OCI-LY1 (cell line): ENCODE results near the gene ADCY2.

ENCODE experiments used
- H2AFZ ChIP-seq: fragments of 200-600 bp; sonication (generic), shearing (Covaris generic); 2 replicates; pipeline ENCODE4 v1.6.0; 2014; ENCODE audit warnings: antibody characterized with exemption, mild to moderate bottlenecking, low read length
- H3F3A ChIP-seq: fragments of 200-600 bp; sonication (generic), shearing (Covaris generic); 2 replicates; pipeline ENCODE4 v1.6.0; 2014; ENCODE audit warnings: mild to moderate bottlenecking, antibody characterized with exemption, low read length, moderate library complexity; ENCODE audit not compliant: insufficient read depth
- H3K27ac ChIP-seq: fragments of 200-600 bp; sonication (generic); 2 replicates; pipeline ENCODE4 v1.5.1; 2014; ENCODE audit warnings: low read length, mixed run types, mild to moderate bottlenecking, low read depth; ENCODE audit not compliant: poor library complexity, severe bottlenecking
- H3K27me3 ChIP-seq: fragments of 200-600 bp; sonication (generic); 2 replicates; pipeline ENCODE4 v1.6.0; 2014; ENCODE audit warnings: antibody characterized with exemption, mild to moderate bottlenecking, low read length, moderate library complexity; ENCODE audit not compliant: insufficient read depth
- H3K36me3 ChIP-seq: fragments of 200-600 bp; sonication (generic); 2 replicates; pipeline ENCODE4 v1.6.1; 2014; ENCODE audit warnings: mild to moderate bottlenecking, antibody characterized with exemption, low read length, moderate library complexity, mixed read lengths; ENCODE audit not compliant: insufficient read depth
- H3K4me1 ChIP-seq: fragments of 200-600 bp; sonication (generic); 2 replicates; pipeline ENCODE4 v1.5.1; 2014; ENCODE audit warnings: mild to moderate bottlenecking, low read length, moderate library complexity; ENCODE audit not compliant: insufficient read depth, severe bottlenecking
- H3K4me2 ChIP-seq: fragments of 200-600 bp; sonication (generic), shearing (Covaris generic); 2 replicates; pipeline ENCODE4 v1.6.1; 2014; ENCODE audit warnings: low read length
- H3K4me3 ChIP-seq: fragments of 200-600 bp; sonication (generic); 2 replicates; pipeline ENCODE4 v1.5.1; 2014; ENCODE audit warnings: low read length, low read depth, mild to moderate bottlenecking, mixed read lengths; ENCODE audit not compliant: poor library complexity, severe bottlenecking
- H3K79me2 ChIP-seq: fragments of 200-600 bp; shearing (Covaris generic); 2 replicates; pipeline ENCODE4 v1.6.1; 2016; ENCODE audit warnings: mixed run types, low read length, mixed read lengths; ENCODE audit not compliant: insufficient read depth
- H3K9ac ChIP-seq: fragments of 200-600 bp; sonication (generic), shearing (Covaris generic); 2 replicates; pipeline ENCODE4 v1.6.1; 2014; ENCODE audit warnings: mild to moderate bottlenecking, low read length, mixed read lengths
- H3K9me2 ChIP-seq: fragments of 200-600 bp; sonication (generic), shearing (Covaris generic); 2 replicates; pipeline ENCODE4 v1.6.1; 2014; ENCODE audit warnings: low read depth, mild to moderate bottlenecking, low read length, mixed read lengths
- H3K9me3 ChIP-seq: fragments of 200-600 bp; shearing (Covaris generic); 2 replicates; pipeline ENCODE4 v1.6.1; 2014; ENCODE audit warnings: low read length, mixed read lengths
- H4K20me1 ChIP-seq: fragments of 200-600 bp; sonication (generic), shearing (Covaris generic); 2 replicates; pipeline ENCODE4 v1.6.0; 2016; ENCODE audit warnings: mild to moderate bottlenecking, low read length; ENCODE audit not compliant: insufficient read depth
- CTCF ChIP-seq: fragments of 200-600 bp; sonication (generic), shearing (Covaris generic); IDR thresholded peaks from 2 replicates; pipeline ENCODE4 v1.5.1; 2017; ENCODE audit warnings: mild to moderate bottlenecking, antibody characterized with exemption, low read length, moderate library complexity, mixed read lengths
- EZH2 ChIP-seq: fragments of 200-600 bp; sonication (generic), shearing (Covaris generic); IDR thresholded peaks from 2 replicates; pipeline ENCODE4 v1.8.0; 2017; ENCODE audit warnings: borderline replicate concordance, mixed run types, mild to moderate bottlenecking, antibody characterized with exemption, low read length, moderate library complexity, mixed read lengths

Gene ADCY2

GRCh38 chr5:7690557-7690956 lies 294.6 kb downstream of the ADCY2 start:
- H3F3A ChIP-seq, result no peaks in the 10 kb centered on the region
- no peaks in the 10 kb centered on the region for H3K4me1 ChIP-seq
- H3K36me3 ChIP-seq, result no peaks in the 10 kb centered on the region
- TF ChIP-seq EZH2 (no peak), CTCF (no peak)
- H3K9me3 ChIP-seq, result no peaks in the 10 kb centered on the region
- no peak overlapping the region for H3K27ac ChIP-seq
- no peak overlapping the region for H3K4me3 ChIP-seq
- no peak overlapping the region for H2AFZ ChIP-seq
- no peak overlapping the region for H3K9ac ChIP-seq
- no peak overlapping the region for H3K4me2 ChIP-seq
- H3K79me2 ChIP-seq, result no peaks in the 10 kb centered on the region
- no peaks in the 10 kb centered on the region for H4K20me1 ChIP-seq
- H3K9me2 ChIP-seq, result no peaks in the 10 kb centered on the region
- no peaks in the 10 kb centered on the region for H3K27me3 ChIP-seq

DNA sequence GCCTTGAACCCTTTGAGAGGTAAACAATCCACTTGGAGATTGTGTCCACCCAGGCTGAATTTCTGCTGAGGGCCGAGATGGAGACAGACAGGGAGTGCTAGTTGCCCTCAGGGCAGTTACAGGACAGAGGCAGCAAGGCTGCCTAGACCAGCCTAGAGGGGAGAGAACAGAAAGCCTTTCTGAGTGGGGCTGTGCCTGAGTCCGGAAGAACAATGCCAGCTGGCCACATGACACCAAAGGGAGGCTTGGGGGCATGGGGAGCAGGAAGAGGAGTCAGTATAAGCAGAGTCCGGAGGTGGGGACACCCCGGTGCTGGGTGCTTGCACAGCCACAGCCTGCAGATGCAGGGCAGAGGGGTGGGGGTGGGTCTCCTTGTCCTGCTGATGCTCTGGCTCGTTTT lies 309.3 kb downstream of the ADCY2 start:
- Histone ChIP-seq H3K79me2 (no peaks in the 10 kb centered on the region), H3K4me2 (no peak overlapping the region), H3K27ac (no peak overlapping the region), H3K9me2 (no peaks in the 10 kb centered on the region), H3K4me3 (no peak overlapping the region), H3K27me3 (no peaks in the 10 kb centered on the region), H4K20me1 (no peaks in the 10 kb centered on the region), H3K4me1 (no peaks in the 10 kb centered on the region), H3F3A (no peaks in the 10 kb centered on the region), H2AFZ (no peak overlapping the region), H3K9me3 (no peaks in the 10 kb centered on the region), H3K9ac (no peak overlapping the region), H3K36me3 (no peaks in the 10 kb centered on the region)
- TF ChIP-seq EZH2 (no peak), CTCF (no peak)

DNA sequence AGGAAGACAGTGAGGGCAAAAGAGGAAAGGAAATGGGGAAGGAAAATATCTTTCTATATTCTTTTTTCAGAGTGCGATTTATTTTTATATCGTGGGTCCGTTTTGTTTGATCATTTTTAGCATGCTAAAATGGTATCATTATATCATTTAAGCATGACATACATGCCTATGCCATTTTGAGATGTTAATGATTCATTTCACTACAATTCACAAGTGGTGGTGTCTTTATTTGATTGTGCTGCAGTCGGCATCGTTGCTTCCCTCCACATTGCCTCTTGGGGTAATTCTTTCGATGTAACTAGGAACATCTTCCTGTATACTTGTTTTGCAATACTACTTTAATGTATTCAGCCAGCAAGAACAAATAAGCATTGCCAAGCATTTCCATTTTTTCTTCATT lies 309.8 kb downstream of the ADCY2 start:
- TF ChIP-seq EZH2 (no peak), CTCF (no peak)
- Histone ChIP-seq H3K4me3 (no peak overlapping the region), H3K36me3 (no peaks in the 10 kb centered on the region), H3K4me1 (no peaks in the 10 kb centered on the region), H3K79me2 (no peaks in the 10 kb centered on the region), H3K4me2 (no peak overlapping the region), H3F3A (no peaks in the 10 kb centered on the region), H4K20me1 (no peaks in the 10 kb centered on the region), H3K27ac (no peak overlapping the region), H3K9me2 (no peaks in the 10 kb centered on the region), H3K27me3 (no peaks in the 10 kb centered on the region), H2AFZ (no peak overlapping the region), H3K9ac (no peak overlapping the region), H3K9me3 (no peaks in the 10 kb centered on the region)
